ENCODE data around the gene GPR132.

DNA sequence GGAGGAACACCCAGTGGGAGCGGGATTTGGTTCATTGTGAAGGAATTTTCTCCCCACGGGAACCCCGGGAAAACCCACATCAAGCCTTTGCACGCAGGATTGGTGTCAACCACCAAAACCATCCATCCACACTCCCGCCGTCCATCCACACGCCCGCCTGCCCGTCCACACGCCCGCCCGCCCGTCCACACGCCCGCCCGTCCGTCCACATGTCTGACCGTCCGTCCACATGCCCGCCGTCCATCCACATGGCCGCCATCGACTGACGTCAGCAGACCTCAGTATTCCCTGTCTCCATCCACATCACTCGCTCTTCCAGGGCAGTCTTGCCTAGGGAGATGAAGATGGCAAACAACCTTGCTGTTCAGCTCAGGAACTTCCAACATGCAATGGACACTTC lies 6.7 kb upstream of the GPR132 start:
- TF ChIP-seq, protein P1, sequence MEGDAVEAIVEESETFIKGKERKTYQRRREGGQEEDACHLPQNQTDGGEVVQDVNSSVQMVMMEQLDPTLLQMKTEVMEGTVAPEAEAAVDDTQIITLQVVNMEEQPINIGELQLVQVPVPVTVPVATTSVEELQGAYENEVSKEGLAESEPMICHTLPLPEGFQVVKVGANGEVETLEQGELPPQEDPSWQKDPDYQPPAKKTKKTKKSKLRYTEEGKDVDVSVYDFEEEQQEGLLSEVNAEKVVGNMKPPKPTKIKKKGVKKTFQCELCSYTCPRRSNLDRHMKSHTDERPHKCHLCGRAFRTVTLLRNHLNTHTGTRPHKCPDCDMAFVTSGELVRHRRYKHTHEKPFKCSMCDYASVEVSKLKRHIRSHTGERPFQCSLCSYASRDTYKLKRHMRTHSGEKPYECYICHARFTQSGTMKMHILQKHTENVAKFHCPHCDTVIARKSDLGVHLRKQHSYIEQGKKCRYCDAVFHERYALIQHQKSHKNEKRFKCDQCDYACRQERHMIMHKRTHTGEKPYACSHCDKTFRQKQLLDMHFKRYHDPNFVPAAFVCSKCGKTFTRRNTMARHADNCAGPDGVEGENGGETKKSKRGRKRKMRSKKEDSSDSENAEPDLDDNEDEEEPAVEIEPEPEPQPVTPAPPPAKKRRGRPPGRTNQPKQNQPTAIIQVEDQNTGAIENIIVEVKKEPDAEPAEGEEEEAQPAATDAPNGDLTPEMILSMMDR (IDR thresholded peaks at IDR 0.05 in 2 of 3, conservative IDR thresholded peaks at IDR 0.05 in 1 of 3; ENCODE audit: control insufficient read depth in 2 of 3, extremely low read depth in 1 of 3, insufficient read depth in 1 of 3, low read depth in 3 of 3, low read length in 3 of 3), result no peak
- TF ChIP-seq BRCA1 (IDR thresholded peaks at IDR 0.05; ENCODE audit: low read depth, low read length), result no peak
- no peak for TF ChIP-seq NFYA (IDR thresholded peaks at IDR 0.05; ENCODE audit: borderline replicate concordance, low read depth, low read length)
- no peak for TF ChIP-seq JUND (IDR thresholded peaks at IDR 0.05; ENCODE audit: low read depth, low read length)
- no peak for TF ChIP-seq TCF7 (IDR thresholded peaks at IDR 0.05; ENCODE audit: borderline replicate concordance)
